Fibroblast of lung (primary cell): Measurements from ENCODE around the gene ANKFN1. TPM values are rescaled to one million over a fixed set of nuclear protein-coding genes. Genes with fewer than 3 reads are reported as not detected.

ENCODE experiments used
- DNase-seq, 2 donors: peaks; one replicate each; pipeline versions ENCODE4 v3.0.0 to v3.0.0-alpha.2; 2010; ENCODE audit warnings: low read depth in 2 of 2
- H2AFZ ChIP-seq: 2 replicates; pipeline ENCODE4 v1.5.1; 2012; ENCODE audit warnings: low read length, control low read depth, inconsistent platforms
- H3K27ac ChIP-seq: 2 replicates; pipeline ENCODE4 v1.5.1; 2011; ENCODE audit warnings: low read length, control low read depth; ENCODE audit not compliant: insufficient read depth
- H3K27me3 ChIP-seq: 2 replicates; pipeline ENCODE4 v1.5.1; 2011; ENCODE audit warnings: mild to moderate bottlenecking, low read length; ENCODE audit not compliant: control insufficient read depth, insufficient read depth
- H3K36me3 ChIP-seq: 2 replicates; pipeline ENCODE4 v1.5.1; 2011; ENCODE audit warnings: low read length; ENCODE audit not compliant: control insufficient read depth, insufficient read depth
- H3K4me1 ChIP-seq: 2 replicates; pipeline ENCODE4 v1.5.1; 2011; ENCODE audit warnings: low read length; ENCODE audit not compliant: control insufficient read depth, insufficient read depth; ENCODE audit errors: extremely low read depth
- H3K4me2 ChIP-seq: 2 replicates; pipeline ENCODE4 v1.5.1; 2011; ENCODE audit warnings: low read length, control low read depth; ENCODE audit not compliant: insufficient read depth; ENCODE audit errors: extremely low read depth
- H3K4me3 ChIP-seq, 4 experiments: fragments of 200-600 bp in 1 of 4; sonication (generic) in 1 of 4; replicated peaks in 1 of 4; 2 replicates each; pipeline ENCODE4 v1.5.1; 2011 to 2016; ENCODE audit warnings: low read length in 4 of 4, low read depth in 3 of 4, mild to moderate bottlenecking in 3 of 4, control low read depth in 2 of 4, inconsistent platforms in 1 of 4, mixed read lengths in 1 of 4; ENCODE audit not compliant: insufficient read depth in 1 of 4; ENCODE audit errors: control extremely low read depth in 1 of 4
- H3K79me2 ChIP-seq: 2 replicates; pipeline ENCODE4 v1.5.1; 2012; ENCODE audit warnings: mild to moderate bottlenecking, low read length, inconsistent platforms; ENCODE audit not compliant: control insufficient read depth, insufficient read depth
- H3K9ac ChIP-seq: 2 replicates; pipeline ENCODE4 v1.5.1; 2011; ENCODE audit warnings: mild to moderate bottlenecking, low read length, control low read depth; ENCODE audit not compliant: insufficient read depth
- H3K9me3 ChIP-seq: 2 replicates; pipeline ENCODE4 v1.5.1; 2012; ENCODE audit warnings: low read depth, low read length; ENCODE audit not compliant: control insufficient read depth, insufficient read depth
- H4K20me1 ChIP-seq: 2 replicates; pipeline ENCODE4 v1.5.1; 2011; ENCODE audit warnings: low read length; ENCODE audit not compliant: control insufficient read depth, insufficient read depth; ENCODE audit errors: extremely low read depth
- EZH2 ChIP-seq: IDR thresholded peaks from 2 replicates; pipeline ENCODE4 v1.5.1; 2012; ENCODE audit warnings: low read length, control low read depth, mild to moderate bottlenecking; ENCODE audit errors: missing control alignments
- polyA plus RNA-seq, 2 donors: library from polyadenylated mRNA; depleted of rRNA in 1 of 2; stranded (reverse) in 1 of 2; unstranded in 1 of 2; fragments of >200 nt; gene quantifications; 2 replicates each; pipeline ENCODE4 v1.2.1, GENCODE V29; 2011 to 2012; ENCODE audit warnings: missing spikeins in 1 of 2
- total RNA-seq: library from RNA; depleted of rRNA; stranded (reverse); fragments of >200 nt; gene quantifications from 2 replicates; pipeline ENCODE4 v1.2.1, GENCODE V29; 2014
- TF ChIP-seq, protein P1 (sequence below), 2 donors: IDR thresholded peaks in 1 of 2; conservative IDR thresholded peaks in 1 of 2; 1 replicate in 1 of 2; 2 replicates in 1 of 2; pipeline ENCODE4 v1.5.1; 2011 to 2012; ENCODE audit warnings: low read length in 2 of 2, control low read depth in 1 of 2, inconsistent platforms in 1 of 2, low read depth in 1 of 2, mild to moderate bottlenecking in 1 of 2

ANKFN1 gene
- total and polyA plus RNA-seq, 2 donors (not counting 1 experiment from before 2014, with no cell fraction given), result 0.19 TPM; not detected in 1

DNA sequence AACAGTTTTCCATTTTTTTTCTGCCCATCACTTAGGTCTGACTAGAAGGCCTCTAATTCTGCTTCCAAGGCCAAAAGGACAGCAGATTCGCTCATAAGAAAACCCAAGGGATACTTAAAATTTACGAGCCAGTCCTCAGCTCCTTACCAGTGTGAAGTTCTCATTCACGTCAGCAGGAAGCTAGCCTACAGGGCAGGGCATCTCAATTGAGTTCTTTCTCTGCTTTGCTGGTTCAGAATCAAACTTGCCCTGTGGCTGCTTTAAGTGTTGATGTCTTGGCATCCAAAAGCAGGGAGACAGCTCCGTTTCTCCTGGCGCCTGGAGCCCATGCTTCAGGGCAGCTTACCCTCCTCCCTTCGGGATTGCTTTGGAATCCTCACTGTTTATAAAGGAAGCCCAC, 136.0 kb downstream of the ANKFN1 start:
- Histone ChIP-seq H3K27me3 (no peaks in the 10 kb centered on the region), H3K4me2 (no peak overlapping the region), H4K20me1 (no peaks in the 10 kb centered on the region), H3K4me3 (no peak overlapping the region), H3K27ac (no peak overlapping the region), H3K9me3 (no peaks in the 10 kb centered on the region), H3K79me2 (no peaks in the 10 kb centered on the region), H2AFZ (peak overlapping the region; percentile 40), H3K9ac (no peak overlapping the region), H3K36me3 (no peaks in the 10 kb centered on the region), H3K4me1 (no peaks in the 10 kb centered on the region)
- no peak for DNase-seq
- TF ChIP-seq EZH2, result no peak
- TF ChIP-seq, protein P1, sequence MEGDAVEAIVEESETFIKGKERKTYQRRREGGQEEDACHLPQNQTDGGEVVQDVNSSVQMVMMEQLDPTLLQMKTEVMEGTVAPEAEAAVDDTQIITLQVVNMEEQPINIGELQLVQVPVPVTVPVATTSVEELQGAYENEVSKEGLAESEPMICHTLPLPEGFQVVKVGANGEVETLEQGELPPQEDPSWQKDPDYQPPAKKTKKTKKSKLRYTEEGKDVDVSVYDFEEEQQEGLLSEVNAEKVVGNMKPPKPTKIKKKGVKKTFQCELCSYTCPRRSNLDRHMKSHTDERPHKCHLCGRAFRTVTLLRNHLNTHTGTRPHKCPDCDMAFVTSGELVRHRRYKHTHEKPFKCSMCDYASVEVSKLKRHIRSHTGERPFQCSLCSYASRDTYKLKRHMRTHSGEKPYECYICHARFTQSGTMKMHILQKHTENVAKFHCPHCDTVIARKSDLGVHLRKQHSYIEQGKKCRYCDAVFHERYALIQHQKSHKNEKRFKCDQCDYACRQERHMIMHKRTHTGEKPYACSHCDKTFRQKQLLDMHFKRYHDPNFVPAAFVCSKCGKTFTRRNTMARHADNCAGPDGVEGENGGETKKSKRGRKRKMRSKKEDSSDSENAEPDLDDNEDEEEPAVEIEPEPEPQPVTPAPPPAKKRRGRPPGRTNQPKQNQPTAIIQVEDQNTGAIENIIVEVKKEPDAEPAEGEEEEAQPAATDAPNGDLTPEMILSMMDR (conservative IDR thresholded peaks at IDR 0.05 in 1 of 2, IDR thresholded peaks at IDR 0.05 in 1 of 2; ENCODE audit: low read depth in 1 of 2, low read length in 2 of 2), result no peak

DNA sequence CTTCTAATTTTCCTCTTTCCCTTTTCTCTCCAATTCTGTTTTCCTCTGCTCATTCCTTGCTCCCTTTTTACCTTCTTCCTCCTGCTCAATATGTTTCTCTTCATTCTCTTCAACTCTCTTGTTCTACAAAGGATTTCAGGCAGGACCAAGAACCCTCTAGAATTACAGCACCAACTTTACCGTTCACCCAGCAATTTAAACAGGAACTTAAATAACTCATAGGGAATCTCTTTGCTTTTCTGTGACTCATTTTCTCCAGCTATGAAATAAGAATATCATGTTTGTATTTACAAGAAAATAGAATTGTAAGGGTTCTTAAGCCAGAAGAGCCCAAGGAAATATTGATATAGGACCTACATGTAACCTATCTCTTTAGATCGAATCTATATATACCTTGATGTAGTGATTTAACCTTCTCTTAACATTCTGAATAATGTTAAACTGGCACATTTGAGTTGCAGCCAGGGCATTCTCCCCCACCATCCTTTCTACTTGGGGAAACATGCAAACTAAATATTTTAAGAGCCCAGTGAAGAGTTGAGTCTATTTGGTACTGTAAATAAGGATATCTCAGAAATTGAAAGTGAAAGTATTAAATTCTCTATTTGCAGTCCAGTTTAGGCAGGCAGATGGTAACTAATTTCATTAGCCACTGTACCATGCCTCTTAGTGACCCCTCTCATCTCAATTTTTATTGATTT, 137.0 kb downstream of the ANKFN1 start:
- H3K4me1 ChIP-seq, result no peaks in the 10 kb centered on the region
- H4K20me1 ChIP-seq, result no peaks in the 10 kb centered on the region
- H3K4me2 ChIP-seq, result peak overlapping the region; percentile 32
- no peaks in the 10 kb centered on the region for H3K9me3 ChIP-seq
- H3K27ac ChIP-seq, result no peak overlapping the region
- no peak overlapping the region for H2AFZ ChIP-seq
- H3K27me3 ChIP-seq, result no peaks in the 10 kb centered on the region
- DNase-seq, result peak in 1 of 2 donors; percentile 4
- H3K36me3 ChIP-seq, result no peaks in the 10 kb centered on the region
- no peak for TF ChIP-seq EZH2
- TF ChIP-seq, protein P1 (conservative IDR thresholded peaks at IDR 0.05 in 1 of 2, IDR thresholded peaks at IDR 0.05 in 1 of 2; ENCODE audit: low read depth in 1 of 2, low read length in 2 of 2), result no peak
- H3K9ac ChIP-seq, result no peak overlapping the region
- H3K4me3 ChIP-seq, result peak overlapping the region in 1 of 4 experiments; percentile 11
- H3K79me2 ChIP-seq, result no peaks in the 10 kb centered on the region

DNA sequence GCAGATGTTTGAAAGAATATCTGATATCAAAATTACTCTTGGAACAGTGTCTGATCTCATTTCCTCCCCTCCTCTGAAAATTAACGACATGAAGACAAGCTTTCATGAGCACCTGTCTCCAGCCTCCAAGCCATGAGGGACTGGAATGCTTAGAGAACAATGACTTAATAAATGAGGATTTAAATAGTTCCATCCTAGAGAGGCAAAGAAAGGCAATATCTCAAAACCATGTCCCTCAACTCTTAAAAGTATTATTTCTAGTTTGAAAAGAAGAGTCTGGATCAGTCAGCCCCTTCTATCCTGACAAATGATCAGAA, 137.5 kb downstream of the ANKFN1 start:
- Histone ChIP-seq H3K4me2 (peak overlapping the region; percentile 32), H3K36me3 (no peaks in the 10 kb centered on the region), H3K9me3 (no peaks in the 10 kb centered on the region), H4K20me1 (no peaks in the 10 kb centered on the region), H3K79me2 (no peaks in the 10 kb centered on the region), H2AFZ (no peak overlapping the region), H3K4me1 (no peaks in the 10 kb centered on the region), H3K4me3 (no peak overlapping the region), H3K9ac (no peak overlapping the region), H3K27ac (no peak overlapping the region), H3K27me3 (no peaks in the 10 kb centered on the region)
- TF ChIP-seq EZH2, result no peak
- TF ChIP-seq, protein P1 (conservative IDR thresholded peaks at IDR 0.05 in 1 of 2, IDR thresholded peaks at IDR 0.05 in 1 of 2; ENCODE audit: low read depth in 1 of 2, low read length in 2 of 2), result no peak
- no peak for DNase-seq
